ENCODE data around the gene EDARADD.
A peak's percentile ranks its signal among the peaks of the same experiment; 100 is the strongest.
"Not testable (repeated sequence)": the region's sequence is repeated elsewhere in the genome, so short reads cannot be mapped to it uniquely, and the experiment has no call there.

EDARADD gene

DNA sequence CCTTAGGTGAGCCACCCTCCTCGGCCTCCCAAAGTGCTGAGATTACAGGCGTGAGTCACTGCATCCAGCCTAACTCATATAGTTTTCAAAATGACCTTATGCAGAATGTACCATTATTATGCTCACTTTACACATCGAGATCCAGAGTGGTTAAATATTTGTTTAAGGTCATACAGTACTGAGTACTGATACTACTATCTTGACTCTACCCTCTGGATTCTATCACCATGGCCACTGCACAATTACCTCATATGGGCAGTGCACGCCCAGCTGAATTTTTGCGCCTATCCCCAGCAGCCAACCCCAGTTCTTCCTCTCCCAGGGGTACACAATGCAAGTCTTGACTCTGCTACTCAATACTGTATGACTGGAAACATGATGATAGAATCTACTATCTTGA lies 56.7 kb downstream of the EDARADD start:
- no peak for DNase-seq

DNA sequence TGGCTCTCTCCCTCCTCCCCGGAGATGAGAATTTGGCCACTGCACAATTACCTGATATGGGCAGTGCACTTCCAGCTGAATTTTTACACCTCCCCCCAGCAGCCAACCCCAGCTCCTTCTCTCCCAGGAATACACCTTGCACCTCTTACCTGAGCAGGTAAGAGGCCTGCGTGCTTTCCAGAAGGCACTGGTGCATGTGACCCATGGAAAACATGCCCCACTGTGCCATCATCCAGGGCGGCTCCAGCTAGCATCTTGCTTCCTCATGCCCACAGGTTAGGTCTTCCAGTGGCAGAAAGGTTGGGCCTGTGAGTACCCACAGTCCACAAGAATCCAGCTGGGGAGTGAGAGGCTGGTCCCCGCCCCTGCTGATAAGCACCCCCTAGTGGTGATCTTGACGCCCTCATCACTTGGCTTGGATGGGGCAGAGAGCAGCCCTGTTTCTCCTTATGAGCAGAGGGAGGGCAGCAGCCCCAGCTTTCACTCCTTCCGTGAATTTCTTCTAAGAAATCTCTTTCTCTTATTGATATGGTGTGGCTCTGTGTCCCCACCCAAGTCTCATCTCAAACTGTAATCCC lies 57.8 kb downstream of the EDARADD start:
- DNase-seq: peak; percentile 7

DNA sequence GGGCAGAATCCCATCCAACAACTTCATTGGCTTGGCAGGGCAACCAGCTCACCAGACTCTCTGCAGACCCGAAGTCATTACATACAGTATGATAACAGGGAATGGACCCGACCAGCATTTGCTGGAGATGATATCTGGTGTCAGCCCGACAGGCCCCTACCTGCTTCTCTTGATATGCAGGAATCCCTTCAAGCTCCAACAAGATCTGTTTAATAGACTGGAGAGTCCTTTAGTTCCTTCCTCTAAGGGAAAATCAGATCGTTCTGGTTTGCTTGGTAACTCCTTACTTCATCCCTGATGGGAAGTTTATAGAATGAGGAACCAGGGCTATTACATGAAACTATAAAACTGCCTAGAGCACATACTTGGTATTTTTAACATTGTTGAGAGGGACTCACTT lies 61.2 kb downstream of the EDARADD start:
- no peak for DNase-seq

DNA sequence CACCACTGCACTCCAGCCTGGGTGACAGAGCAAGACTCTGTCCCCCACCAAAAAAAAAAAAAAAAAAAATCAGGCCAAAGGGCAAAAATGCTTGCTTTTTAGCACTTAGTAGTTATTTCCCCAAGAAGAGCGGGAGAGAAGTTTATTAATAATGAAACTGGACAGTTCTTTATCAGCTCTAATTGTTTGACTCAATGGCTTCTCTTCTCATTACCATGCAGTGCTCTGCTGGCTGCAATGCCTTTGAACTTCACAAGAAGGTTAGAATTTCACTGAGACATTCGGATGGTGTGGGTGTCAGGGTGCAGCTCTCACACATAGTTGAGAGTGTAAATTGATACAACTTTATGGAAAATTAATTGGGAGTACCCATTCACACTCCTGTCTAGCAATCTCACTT lies 63.7 kb downstream of the EDARADD start:
- no peak for DNase-seq

DNA sequence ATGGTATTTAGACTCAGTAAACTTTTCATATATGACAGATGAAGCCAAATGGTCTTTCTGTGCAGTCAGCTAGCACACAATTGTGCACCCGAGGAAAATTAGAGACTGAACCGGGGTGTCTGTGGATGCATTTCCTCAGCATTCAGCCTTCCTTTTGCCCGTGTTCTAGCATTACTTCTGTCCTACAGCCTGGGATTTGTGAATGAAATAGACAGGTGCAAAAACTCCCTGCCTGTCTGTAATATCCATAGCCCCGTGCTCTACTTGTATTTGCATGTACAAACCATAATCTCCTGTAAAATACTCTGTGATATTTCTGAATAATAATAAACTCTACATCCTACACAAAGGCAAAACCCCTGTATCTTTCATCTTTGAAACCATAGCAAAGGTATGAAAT lies 64.9 kb downstream of the EDARADD start:
- DNase-seq: no peak

DNA sequence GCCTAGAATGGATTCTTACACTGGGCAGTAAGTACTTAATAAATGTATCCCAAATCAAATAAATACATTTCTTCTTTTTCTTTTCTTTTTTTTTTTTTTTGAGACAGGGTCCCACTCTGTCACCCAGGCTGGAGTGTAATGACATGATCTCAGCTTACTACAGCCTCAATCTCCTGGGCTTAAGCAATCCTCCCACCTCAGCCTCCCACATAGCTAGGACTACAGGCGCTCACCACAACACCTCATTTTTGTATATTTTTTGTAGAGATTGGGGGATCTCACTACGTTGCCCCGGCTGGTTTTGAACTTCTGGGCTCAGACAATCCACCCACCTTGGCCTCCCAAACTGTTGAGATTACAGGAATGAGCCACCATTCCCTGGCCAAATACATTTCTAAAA lies 66.0 kb downstream of the EDARADD start:
- DNase-seq: no peak

DNA sequence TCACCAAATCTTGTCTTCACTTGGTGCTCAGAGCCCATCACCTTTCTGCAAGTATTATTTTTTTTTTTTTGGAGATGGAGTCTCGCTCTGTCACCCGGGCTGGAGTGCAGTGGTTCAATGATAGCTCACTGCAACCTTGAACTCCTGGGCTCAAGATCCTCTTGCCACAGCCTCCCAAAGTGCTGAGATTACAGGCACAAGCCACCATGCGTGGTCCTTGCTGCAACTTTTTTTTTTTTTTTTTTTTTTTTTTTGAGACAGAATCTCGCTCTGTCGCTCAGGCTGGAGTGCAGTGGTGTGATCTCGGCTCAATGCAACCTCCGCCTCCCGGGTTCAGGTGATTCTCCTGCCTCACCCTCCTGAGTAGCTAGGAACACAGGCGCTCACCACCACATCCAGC lies 70.1 kb downstream of the EDARADD start:
- DNase-seq: not testable (repeated sequence)

DNA sequence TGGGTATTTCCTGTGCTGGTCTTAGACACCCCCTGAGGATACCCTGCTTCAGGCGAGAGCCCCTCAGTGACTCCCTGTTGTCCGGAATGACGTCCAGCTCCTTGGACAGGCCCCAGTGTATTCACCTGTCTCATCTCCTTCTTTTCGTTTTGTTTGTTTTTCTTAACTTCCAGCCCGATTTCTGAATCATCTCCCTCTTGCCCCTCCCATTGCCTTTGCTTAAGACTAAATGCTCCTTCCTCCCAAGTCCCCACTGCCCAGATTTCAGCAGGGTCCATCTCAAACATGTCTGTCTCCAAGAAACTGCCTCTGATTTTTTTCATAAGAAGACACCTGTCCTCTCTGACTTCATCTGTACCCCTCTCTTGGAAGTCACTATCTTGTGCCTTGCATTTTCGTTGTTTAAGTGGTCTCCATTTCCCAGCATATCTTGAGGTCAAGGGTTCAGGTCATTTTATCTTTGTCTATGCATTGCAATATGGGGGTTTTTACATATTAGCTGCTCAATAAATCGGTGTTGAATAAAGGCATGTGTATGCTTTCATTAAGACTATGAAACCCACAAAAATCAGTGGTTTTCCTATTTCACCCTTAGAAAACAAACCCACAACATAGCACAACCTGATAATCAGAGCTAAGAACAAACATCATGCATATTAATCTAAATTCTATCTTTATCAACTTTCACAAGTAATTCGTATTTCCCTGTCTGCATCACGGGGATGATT lies 71.3 kb downstream of the EDARADD start:
- no peak for DNase-seq

DNA sequence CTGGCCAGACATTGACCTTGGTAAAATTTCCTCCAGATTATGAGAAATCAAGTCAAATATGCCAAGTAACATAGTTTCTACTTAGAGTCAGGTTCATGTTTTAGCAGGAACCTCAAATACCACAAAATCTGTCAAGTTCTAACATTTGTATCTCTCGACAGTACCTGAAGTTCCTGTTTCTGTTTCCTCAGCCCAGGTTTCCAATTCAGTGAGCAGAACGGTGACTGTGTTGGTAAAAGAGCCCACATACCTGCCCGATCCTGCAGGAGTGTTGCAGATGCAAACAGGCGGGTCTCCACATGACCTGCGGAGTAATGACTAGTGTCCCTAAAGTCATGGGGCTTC lies 71.8 kb downstream of the EDARADD start:
- no peak for DNase-seq

DNA sequence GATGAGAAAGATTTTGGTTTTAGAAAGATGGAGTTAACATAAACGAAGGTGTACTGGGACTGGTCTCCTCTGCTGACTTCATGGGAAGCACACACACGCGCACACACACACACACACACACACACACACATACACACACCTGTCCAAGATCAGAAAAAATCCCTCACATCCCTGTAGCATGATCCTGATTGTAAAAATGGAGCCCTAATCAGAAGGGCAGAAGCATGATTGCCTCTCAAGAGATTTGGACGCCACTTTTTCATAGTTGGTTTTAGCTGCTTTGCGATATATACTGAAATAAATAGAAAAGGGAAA lies 73.2 kb downstream of the EDARADD start:
- no peak for DNase-seq

DNA sequence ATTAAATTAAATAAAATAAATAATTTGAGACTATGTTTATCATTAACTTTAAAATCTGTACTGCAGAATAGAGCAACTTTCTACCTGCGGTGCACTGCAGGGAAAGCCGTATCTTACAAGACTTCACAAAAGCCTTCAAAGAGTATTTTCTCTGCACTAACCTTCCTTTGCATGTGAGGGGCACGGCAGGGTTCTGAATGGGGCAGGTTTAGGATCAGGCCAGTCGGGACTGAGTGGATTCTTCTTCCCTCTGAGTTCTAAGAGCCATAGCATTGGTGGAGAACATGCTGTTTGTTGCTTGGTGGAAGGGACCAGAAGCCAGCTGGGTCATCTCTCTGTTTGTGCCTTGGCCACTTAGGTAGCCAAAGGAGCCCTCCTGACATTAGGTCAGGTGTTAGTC lies 74.5 kb downstream of the EDARADD start:
- no peak for DNase-seq

DNA sequence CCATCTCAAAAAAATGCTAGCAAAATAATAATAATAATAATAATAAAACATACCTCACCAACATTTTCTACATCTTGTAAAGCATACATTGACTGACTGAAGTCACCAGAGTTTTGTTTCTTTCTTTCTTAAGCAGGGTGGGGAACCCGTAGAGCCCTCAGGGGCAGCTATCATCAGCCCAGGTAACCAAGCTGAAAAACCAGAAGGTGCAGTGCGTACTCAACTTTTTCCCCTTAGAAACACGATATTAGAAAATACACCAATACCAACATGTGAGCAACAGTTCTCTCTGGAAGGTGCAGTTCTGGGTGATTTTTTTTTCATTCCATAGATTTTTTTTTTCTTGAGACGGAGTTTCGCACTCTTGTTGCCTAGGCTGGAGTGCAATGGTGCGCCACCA lies 75.4 kb downstream of the EDARADD start:
- DNase-seq: no peak

DNA sequence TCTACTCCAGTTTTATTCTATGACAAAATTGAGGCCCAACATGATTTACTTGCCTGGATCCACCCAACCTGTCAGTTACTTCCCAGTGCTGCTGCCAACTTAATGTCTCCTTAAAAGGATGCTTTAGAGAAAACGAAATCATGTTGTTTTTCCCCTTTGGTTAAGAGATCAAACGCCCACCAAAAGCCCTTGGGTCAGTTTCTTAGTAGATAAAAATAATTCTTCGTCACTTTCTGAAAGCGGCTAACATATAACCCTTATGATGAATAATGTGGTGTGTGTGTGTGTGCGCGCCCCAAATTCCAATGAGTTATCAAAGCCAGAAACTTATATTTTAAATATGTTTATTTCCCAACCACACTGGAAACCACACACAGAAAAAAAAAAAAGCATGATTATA lies 77.0 kb downstream of the EDARADD start:
- DNase-seq: no peak

DNA sequence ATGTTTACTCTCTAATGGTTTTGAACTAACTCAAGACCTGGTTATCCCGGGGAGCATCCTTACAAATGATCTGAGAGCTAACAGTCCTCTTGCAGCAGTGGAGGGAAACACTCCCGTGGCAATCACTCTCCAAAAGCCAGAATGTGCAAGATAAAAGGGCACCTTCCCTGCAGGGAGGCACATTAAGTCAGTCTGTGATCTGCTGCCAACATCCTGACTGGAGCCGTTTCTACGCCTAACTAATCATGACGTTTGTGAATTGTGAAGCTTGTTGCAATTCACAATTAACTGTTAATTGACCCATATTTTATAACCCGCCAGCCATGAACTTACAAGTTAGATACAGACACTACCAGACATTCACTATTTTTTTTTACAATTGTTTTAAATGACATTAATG lies 77.6 kb downstream of the EDARADD start:
- no peak for DNase-seq

DNA sequence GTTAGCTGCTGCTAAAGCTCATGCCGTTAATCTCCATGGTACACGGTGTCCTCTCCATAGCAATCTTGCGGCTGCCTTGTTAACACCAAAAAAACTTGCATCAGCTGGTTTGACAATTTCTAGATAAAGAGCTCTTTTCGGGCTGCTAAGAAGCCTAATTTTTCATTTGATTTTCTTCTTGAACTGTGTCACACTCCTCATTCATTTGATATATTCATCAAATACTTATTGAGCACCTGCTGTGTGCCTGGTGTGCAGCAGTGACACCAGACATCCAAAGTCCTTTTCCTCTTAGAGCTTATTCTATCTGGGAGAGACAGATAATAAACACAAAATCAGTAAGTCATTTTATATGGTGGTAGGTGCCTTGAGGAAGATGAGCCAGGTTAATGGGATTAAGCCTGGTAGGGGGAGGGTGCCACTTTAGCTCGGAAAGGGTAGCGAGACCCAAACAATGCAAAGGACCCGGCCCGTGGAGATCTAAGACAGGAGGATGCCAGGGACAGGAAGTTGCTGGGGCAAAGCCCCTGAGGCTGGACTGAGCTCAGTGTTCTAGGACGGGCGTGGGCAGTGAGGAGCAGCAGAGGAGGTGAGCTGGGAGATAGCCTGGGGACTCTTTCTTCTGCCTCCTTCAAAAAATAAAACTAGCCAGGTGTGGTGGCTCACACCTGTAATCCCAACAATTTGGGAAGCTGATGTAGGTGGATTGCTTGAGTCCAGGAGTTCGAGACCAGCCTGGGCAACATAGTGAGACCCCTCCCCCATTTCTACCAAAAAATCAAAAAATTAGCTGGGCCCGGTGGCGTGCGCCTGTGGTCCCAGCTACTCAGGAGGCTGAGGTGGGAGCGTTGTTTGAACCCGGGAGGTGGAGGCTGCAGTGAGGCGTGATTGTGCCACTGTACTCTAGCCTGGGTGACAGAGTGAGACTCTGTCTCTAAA lies 79.0 kb downstream of the EDARADD start:
- no peak for DNase-seq

DNA sequence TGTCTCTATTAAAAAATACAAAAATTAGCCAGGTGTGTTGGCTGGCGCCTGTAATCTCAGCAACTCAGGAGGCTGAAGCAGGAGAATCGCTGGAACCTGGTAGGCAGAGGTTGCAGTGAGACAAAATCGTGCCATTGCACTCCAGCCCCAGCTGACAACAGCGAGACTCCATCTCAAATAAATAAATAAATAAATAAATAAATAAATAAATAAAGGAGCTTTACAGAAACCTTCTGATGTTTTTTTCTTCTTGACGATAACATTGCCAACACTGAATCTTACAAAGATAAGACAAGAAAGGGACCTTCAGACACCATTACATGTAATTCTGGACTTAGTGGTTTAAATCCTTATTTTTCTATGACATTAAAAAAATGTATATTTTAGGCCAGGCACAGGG lies 81.9 kb downstream of the EDARADD start:
- DNase-seq: no peak

DNA sequence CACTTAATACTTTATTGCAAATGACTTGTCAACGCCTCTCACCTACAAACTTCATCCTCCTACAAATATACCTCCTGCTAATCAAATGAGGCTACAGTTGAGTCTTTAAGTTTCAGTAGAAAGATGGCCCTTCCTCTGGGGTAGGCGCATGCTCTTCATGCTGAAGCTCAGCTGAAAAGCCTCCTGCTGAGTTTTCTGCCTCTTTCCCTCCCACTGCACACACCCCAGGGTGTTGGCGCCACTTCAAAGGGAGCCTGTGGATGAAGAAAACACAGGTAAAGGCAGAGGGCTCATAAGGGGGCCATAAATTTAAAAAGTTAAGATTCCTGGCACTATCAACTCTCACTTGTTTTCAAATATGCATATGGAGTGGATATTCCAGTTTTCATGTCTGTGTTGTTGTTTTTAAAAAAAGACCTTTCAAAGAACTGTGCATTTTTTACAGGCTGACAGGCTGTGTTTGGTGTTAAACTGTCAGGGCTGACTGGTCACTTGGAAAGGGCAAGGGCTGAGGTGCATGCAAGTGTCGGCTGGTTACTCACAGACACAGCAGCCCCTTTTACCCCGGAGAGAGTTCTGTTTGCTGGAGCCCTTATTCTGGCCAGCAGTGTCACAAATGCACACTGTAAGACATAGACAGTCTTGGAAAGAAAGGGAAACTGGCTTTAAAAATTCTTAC lies 86.8 kb downstream of the EDARADD start:
- no peak for DNase-seq

DNA sequence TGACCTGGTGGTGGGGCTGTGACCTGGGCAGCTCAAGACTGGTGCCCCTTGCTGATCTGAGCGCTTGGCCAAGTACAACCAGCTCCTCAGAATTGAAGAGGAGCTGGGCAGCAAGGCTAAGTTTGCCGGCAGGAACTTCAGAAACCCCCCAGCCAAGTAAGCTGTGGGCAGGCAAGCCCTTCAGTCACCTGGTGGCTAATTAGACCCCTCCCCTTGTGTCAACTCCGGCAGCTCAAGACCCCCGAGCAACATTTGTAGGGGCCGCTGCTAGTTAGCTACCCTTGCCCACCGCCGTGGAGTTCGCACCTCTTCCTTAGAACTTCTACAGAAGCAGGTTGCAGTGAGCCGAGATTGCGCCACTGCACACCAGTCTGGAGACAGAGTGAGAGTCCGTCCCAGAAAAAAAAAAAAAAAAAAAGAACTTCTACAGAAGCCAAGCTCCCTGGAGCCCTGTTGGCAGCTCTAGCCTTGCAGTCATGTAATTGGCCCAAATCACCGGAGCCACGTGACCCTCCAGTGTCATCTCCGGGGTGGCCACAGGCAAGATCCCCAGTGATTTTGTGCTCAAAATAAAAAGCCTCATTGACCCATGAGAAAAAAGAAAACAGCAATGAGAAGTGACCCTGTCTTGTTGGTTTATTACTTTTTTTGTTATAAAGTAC lies 90.4 kb downstream of the EDARADD start:
- no peak for DNase-seq

DNA sequence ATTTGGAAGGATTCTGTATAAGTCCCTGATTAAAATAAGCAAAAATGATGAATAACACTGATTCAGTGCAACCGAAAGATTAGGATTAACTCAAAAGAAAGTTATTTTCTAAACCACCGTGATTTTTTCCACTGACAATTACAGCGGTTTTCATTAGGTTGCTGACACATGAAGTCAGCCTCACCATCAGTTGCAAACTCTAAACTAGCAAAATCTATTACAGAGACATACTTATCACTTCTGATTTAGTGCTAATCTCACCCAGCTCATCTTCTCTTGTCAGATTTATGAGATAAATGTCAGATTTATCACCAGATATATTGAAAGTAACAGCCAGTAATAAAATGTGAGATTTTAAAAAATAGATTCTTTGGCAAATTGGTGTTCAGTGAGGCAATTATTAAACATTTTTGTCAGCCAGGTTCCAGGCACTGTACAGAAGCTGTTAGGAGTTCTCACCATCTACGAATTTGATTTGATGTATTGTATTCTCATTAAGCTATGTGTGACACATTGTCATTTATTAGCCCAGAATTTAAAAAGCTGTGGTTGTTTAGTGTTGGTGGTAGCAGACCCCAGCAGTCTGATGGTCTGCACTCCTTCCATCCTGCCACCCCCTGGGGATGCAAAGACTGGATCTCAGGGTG lies 92.4 kb downstream of the EDARADD start:
- no peak for DNase-seq

DNA sequence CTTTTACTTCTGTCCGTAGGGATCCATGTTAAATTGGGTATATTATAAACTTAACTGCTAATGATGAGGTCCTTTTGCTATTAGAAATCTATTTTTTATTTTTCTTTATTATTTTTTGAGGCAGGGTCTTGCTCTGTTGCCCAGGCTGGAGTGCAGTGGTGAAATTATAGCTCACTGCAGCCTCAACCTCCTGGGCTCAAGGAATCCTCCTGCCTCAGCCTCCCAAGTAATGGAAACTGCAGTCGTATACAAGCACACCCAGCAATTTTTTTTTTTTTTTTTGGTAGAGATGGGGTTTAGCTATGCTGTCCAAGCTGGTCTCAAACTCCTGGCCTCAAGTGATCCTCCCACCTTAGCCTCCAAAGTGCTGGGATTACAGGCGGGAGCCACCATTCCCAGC lies 95.1 kb downstream of the EDARADD start:
- DNase-seq: not testable (repeated sequence)

DNA sequence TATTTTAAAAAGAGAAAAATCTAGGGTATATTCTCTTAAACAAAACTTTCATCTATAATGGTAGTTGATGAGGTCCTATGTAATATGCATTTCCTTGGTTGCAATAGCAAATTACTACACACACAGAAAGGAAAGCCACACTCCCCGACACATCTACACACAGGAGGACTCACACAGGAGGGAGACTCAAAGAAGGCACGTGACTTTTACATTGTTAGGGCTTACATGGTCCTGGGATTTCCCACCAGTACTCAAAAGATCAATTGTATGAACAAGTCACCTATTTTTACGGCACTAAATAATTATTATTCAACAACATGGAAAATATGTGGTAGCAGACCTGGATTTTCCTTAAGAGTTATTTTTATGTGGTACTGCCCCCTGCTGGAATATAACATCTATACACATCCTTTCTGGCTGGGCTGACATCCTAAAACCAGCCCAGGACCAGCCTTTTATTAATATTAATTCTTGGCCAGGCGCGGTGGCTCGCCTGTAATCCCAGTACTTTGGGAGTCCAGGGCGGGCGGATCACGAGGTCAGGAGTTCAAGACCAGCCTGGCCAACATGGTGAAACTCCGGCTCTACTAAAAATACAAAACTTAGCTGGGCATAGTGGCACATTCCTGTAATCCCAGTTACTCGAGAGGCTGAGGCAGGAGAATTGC lies 95.8 kb downstream of the EDARADD start:
- DNase-seq: no peak
